Activated CD8-positive, alpha-beta T cell treated with anti-CD3 and anti-CD28 coated beads, Interleukin-2, amount 10 ng/mL, durations not matched to agents 7 days and 5 days (primary cell): ENCODE results near the gene TBC1D5. TPM values are rescaled to one million over a fixed set of nuclear protein-coding genes. Genes with fewer than 3 reads are reported as not detected.

Experiments used
- ATAC-seq: fragments of 150-1000 bp; cut with Tn5 transposase; one replicate; pipeline ENCODE4 v1.10.0; 2021; ENCODE audit warnings: moderate library complexity
- CTCF ChIA-PET: fragments of 350-600 bp; sonication (Branson Sonifier 250); formaldehyde crosslinking; loops from one replicate; lab custom pipeline; 2021; ENCODE audit warnings: antibody characterized with exemption; lab: Charles Lee
- POLR2A ChIA-PET: fragments of 350-600 bp; sonication (Branson Sonifier 250); formaldehyde crosslinking; loops from one replicate; lab custom pipeline; 2021; ENCODE audit warnings: antibody characterized with exemption; lab: Charles Lee
- DNase-seq: peaks from one replicate; pipeline ENCODE4 v3.0.0-alpha.2; 2020
- H3K27ac Mint-ChIP-seq: one replicate; pipeline ENCODE4 v1.8.0; 2021; ENCODE audit warnings: mild to moderate bottlenecking, mixed read lengths
- H3K27me3 Mint-ChIP-seq: one replicate; pipeline ENCODE4 v1.8.0; 2021; ENCODE audit warnings: low read depth, mixed read lengths
- H3K36me3 Mint-ChIP-seq: one replicate; pipeline ENCODE4 v1.8.0; 2021; ENCODE audit warnings: low read depth, mixed read lengths
- H3K4me1 Mint-ChIP-seq: one replicate; pipeline ENCODE4 v1.8.0; 2021; ENCODE audit warnings: low read depth, mixed read lengths
- H3K4me3 Mint-ChIP-seq: one replicate; pipeline ENCODE4 v1.8.0; 2021; ENCODE audit warnings: mild to moderate bottlenecking, mixed read lengths
- H3K9me3 Mint-ChIP-seq: one replicate; pipeline ENCODE4 v1.8.0; 2022; ENCODE audit warnings: mixed read lengths; ENCODE audit not compliant: insufficient read depth
- total RNA-seq, 2 experiments: library from RNA; stranded (reverse); gene quantifications; one replicate each; pipeline ENCODE4 v1.2.3, GENCODE V29; 2021

TBC1D5 gene
- total RNA-seq, 2 experiments from 2014 or later: 51.2 to 52.8 TPM

DNA sequence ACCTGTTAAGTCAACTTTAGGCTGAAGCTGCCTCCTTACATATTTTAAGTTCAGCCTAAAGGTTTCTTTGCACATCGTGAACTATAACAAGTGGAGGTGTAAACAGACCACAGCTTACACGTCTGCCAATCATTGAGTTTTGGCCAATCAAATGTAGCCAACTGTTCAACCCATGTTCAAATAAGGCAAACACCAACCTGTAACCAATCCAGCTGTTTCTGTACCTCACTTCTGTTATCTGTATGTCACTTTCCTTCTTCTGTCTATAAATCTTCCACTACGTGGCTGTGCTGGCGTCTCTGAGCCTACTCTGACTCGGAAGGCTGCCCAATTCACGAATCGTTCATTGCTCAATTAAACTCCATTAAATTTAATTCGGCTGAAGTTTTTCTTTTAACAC lies 356.0 kb downstream of the TBC1D5 start:
- DNase-seq (no peak), ATAC-seq (no peak)
- H3K9me3 Mint-ChIP-seq: no peaks in the 10 kb centered on the region
- ChIA-PET CTCF (no interaction called here), POLR2A (interaction anchor here (0.6 kb wide), 1 partner anchor 1670 kb away, joined by 4 read pairs; no protein-coding TSS in a partner anchor)
- H3K4me1 Mint-ChIP-seq: no peaks in the 10 kb centered on the region
- H3K27ac Mint-ChIP-seq: no peak overlapping the region
- H3K4me3 Mint-ChIP-seq: no peak overlapping the region
- H3K27me3 Mint-ChIP-seq: no peaks in the 10 kb centered on the region
- peaks cover 15% of the 10 kb centered on the region for H3K36me3 Mint-ChIP-seq

DNA sequence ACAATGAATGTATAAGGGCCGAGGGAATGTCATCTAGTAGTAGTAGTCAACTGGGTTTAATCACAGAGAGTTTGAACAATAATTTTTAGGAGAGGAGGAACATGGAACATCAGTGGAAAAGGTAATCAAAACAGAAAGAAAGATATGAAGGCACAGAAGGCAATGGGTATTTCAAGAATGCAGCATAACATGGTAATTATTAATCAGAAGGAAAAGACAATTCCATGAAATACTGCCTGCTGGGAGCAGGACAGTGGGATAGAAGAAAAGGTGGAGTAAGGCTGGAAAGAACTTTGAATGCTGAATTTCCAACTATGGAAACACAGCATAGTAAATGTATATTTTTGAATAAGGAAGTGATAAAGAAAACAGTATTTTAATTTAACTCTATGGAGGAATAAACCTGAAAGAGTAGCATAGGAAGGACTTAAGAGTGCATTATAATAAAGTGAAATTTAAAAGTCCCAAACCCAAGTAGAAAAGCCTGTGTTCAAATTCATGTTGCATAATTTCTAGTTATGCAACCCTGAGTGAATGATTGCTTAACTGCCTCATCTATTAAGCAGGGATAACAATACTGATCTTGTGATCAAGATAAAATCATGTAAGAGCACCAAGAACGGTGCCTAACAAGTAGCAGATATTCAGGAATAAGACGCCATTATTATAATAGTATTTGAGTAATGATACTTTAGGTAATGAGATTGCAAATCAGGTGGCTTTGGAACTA lies 357.7 kb downstream of the TBC1D5 start:
- ChIA-PET POLR2A (no interaction called here), CTCF (no interaction called here)
- H3K36me3 Mint-ChIP-seq: peaks cover 8% of the 10 kb centered on the region
- DNase-seq: no peak
- H3K27ac Mint-ChIP-seq: no peak overlapping the region
- H3K9me3 Mint-ChIP-seq: no peaks in the 10 kb centered on the region
- no peak for ATAC-seq
- no peaks in the 10 kb centered on the region for H3K27me3 Mint-ChIP-seq
- H3K4me3 Mint-ChIP-seq: no peak overlapping the region
- H3K4me1 Mint-ChIP-seq: no peaks in the 10 kb centered on the region

DNA sequence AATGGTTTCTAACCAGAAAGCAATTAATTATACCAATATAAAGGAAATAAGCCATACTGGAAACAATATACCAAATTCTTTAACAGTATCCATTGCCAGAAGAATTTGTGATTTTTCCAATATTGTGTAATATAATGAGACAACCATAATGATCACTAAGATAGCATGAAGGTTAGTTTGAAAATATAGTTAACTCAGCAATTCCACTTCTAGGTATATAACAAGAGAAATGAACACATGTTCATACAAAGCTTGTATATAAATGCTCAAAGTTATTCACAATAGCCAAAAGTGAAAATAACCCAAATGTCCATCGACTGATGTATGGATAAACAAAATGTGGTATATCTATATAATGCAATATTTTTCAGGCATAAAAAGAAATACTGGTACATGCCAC lies 369.1 kb downstream of the TBC1D5 start:
- Mint-ChIP-seq H3K4me1 (no peaks in the 10 kb centered on the region), H3K27me3 (no peaks in the 10 kb centered on the region), H3K36me3 (peaks cover 2% of the 10 kb centered on the region), H3K4me3 (no peak overlapping the region), H3K27ac (no peak overlapping the region), H3K9me3 (no peaks in the 10 kb centered on the region)
- POLR2A ChIA-PET: no interaction called here
- DNase-seq (no peak), ATAC-seq (no peak)
- CTCF ChIA-PET: no interaction called here

DNA sequence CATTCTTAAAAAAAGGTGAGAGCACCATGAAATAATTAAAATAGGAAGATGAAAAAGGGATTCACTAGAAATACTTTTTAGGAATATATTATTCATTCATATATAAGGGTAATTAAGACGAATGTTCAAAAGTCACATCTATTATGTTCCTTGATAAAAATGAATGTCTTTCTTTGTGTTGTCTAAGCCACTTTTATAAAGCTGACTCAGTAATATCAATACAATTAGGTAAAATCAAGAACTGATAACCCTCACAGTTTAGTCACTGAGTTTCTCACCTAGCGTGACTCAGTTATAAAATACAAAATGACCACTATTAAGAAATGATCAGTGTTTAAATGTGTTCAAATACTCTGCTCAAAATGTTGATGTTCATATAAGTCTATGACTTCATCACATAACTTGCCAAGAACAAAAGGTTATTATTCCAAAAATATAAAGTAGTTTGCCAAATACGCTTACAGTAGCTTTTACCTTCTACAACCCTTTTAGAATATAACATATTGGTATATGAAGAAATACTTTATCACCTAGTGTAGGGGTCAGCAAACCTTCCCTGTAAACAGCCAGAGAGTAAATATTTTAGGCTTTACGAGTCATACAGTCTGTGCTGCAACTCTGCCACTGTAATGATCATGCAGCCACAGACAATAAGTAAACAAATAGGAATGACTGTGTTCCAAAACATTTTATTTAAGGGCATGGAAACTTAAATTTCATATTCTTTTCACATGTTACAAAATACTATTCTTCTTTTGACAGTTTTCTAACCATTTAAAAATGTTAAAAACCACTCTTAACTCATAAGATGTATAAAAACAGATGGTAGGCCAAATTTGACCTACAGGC lies 369.8 kb downstream of the TBC1D5 start:
- ChIA-PET CTCF (no interaction called here), POLR2A (no interaction called here)
- ATAC-seq (no peak), DNase-seq (no peak)
- Mint-ChIP-seq H3K27me3 (no peaks in the 10 kb centered on the region), H3K9me3 (no peaks in the 10 kb centered on the region), H3K4me1 (no peaks in the 10 kb centered on the region), H3K27ac (no peak overlapping the region), H3K4me3 (no peak overlapping the region), H3K36me3 (peaks cover 2% of the 10 kb centered on the region)

DNA sequence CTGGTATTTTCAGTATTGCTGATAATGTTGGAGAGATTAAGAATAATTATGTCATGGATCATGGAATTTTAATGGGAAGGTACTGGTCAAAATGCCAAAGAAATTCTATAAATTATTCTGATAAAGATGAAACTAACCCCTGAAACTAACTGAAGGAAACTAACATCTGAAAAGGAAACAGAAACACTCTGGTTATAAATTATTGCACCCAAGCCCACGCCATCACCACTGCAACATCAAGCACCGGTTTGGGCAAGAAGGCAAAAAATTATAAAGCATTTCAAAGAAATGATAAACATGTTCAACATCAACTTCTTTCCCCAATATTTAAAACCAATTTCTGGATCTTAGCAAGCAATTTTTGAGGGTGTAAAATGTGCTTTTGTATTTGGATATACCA lies 372.5 kb downstream of the TBC1D5 start:
- H3K27me3 Mint-ChIP-seq: no peaks in the 10 kb centered on the region
- no peak overlapping the region for H3K4me3 Mint-ChIP-seq
- no peaks in the 10 kb centered on the region for H3K9me3 Mint-ChIP-seq
- POLR2A ChIA-PET: no interaction called here
- no peak for ATAC-seq
- no peaks in the 10 kb centered on the region for H3K4me1 Mint-ChIP-seq
- H3K27ac Mint-ChIP-seq: no peak overlapping the region
- peaks cover 2% of the 10 kb centered on the region for H3K36me3 Mint-ChIP-seq
- CTCF ChIA-PET: no interaction called here
- no peak for DNase-seq

DNA sequence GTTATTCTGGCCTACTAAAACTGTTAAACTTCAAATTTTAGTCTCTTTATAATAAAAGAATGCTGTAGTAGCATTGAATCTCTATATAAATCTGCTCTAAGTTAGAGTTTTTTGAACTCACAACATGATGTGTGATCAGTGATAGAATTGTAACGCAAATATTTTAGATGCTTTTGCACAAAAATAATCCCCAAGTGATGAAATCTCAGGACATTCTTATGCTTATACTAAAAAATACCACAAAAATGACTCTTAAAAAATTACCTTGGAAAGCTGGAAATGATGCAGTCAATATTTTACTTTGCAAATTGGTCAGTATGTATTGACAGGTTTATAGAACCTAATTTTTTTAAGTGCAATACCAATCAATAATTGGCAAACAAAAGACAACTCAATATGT lies 375.3 kb downstream of the TBC1D5 start:
- Mint-ChIP-seq H3K4me1 (no peaks in the 10 kb centered on the region), H3K36me3 (peaks cover 2% of the 10 kb centered on the region), H3K9me3 (no peaks in the 10 kb centered on the region), H3K27me3 (no peaks in the 10 kb centered on the region), H3K4me3 (no peak overlapping the region), H3K27ac (no peak overlapping the region)
- DNase-seq (no peak), ATAC-seq (no peak)
- ChIA-PET CTCF (no interaction called here), POLR2A (no interaction called here)

DNA sequence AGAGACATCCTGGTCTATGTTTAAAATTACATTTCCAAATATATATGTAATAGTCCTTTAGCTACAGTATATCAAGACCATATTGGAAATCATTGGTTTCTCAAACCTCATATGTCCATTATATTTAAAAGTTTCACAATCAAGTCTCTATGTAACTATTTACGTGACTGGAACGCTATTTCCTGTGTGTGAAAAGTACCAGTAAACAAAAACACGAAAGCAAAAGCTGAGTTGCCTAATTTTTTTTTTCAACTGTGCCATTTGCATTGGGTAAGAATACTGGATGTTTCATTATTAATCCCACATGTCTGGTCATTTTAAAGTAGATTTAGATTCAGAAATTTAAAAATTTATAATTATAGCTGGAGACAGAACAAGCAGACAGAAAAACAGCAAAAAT lies 381.4 kb downstream of the TBC1D5 start:
- H3K9me3 Mint-ChIP-seq: no peaks in the 10 kb centered on the region
- CTCF ChIA-PET: no interaction called here

DNA sequence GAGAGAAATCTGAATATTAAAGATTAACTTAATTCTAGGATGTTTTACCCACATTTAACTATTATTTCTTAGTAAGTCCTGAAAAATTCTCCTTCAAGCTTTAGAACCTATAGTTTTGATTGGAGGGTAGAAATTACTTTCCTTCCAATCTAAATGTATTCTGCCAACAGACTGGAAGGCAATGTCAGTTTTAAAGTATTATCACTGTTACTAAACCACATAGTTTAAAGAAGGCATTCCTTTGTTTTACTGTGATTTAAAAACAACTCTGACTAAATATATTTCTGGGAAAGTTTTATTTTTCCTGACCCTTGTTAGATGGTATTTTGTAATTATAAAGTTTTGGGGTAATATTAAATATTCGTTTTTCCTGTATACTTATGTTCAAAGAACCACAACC lies 382.5 kb downstream of the TBC1D5 start:
- no peak overlapping the region for H3K4me3 Mint-ChIP-seq
- H3K36me3 Mint-ChIP-seq: no peaks in the 10 kb centered on the region
- no peaks in the 10 kb centered on the region for H3K4me1 Mint-ChIP-seq
- POLR2A ChIA-PET: no interaction called here
- ATAC-seq (no peak), DNase-seq (no peak)
- H3K9me3 Mint-ChIP-seq: no peaks in the 10 kb centered on the region
- H3K27ac Mint-ChIP-seq: no peak overlapping the region
- CTCF ChIA-PET: no interaction called here
- no peaks in the 10 kb centered on the region for H3K27me3 Mint-ChIP-seq

More for the DNA sequence above, 381.4 kb downstream of the TBC1D5 start:
- Mint-ChIP-seq H3K36me3 (no peaks in the 10 kb centered on the region), H3K4me3 (no peak overlapping the region), H3K4me1 (no peaks in the 10 kb centered on the region), H3K27ac (no peak overlapping the region), H3K27me3 (no peaks in the 10 kb centered on the region)
- ATAC-seq: no peak
- no peak for DNase-seq
- POLR2A ChIA-PET: no interaction called here

DNA sequence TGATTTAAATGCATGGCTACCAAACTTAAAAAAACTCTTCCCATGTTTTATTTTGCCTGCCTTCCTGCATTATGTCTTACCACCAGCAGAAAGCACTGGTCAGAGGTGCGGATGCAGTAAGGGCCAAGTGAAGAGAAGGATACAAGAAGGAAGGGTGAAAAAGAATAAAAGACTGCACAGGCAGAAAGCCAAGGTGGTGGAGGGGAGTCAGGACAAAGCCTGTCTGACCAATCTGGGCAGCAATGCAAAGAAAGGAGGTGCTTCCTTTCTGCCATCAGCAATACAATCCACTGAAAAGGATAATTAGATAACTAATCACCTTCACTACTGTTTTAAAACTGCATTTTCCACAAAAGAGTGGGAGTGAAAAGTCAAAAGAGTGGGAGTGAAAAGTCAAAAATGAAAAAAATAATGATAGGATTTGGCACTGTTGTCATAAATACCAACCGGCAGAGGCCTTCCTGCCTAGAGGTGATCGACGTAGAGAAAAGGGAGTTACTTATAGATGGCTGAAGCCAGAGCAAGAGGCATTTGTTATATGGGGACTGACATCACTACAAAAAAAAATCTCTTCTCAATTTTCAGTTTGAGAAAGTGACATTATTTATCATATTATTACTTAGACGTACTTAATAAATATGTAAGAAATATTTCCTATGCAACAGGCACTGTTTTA lies 385.3 kb downstream of the TBC1D5 start:
- Mint-ChIP-seq H3K27ac (no peak overlapping the region), H3K9me3 (no peaks in the 10 kb centered on the region), H3K27me3 (no peaks in the 10 kb centered on the region), H3K36me3 (no peaks in the 10 kb centered on the region), H3K4me1 (no peaks in the 10 kb centered on the region), H3K4me3 (no peak overlapping the region)
- ChIA-PET POLR2A (no interaction called here), CTCF (no interaction called here)
- no peak for DNase-seq
- ATAC-seq: no peak

DNA sequence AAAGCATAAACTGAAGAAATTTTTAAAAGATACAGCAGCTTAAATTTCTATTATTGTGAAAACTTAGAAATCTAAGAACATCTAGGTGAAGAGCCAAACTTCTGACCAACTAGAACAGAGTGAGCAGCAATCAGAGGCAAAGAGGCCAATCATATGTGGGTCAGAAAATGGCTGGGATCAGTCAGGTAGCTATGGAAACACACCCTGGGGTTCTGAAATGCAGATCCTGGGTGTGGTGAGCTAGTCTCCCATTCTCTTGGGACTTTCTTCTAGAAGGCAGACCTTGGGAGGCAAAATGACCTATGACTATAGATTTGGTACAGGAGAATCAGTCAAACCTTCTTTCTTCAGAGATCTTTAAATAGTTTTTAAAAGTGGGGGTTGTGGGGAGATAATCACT lies 385.8 kb downstream of the TBC1D5 start:
- Mint-ChIP-seq H3K4me3 (no peak overlapping the region), H3K36me3 (no peaks in the 10 kb centered on the region), H3K9me3 (no peaks in the 10 kb centered on the region), H3K27me3 (no peaks in the 10 kb centered on the region), H3K4me1 (no peaks in the 10 kb centered on the region), H3K27ac (no peak overlapping the region)
- DNase-seq (no peak), ATAC-seq (no peak)
- ChIA-PET POLR2A (interaction anchor here (0.9 kb wide), 1 partner anchor 9 kb away, joined by 3 read pairs; no protein-coding TSS in a partner anchor), CTCF (interaction anchor here (0.6 to 1.1 kb wide), 2 partner anchors 57 to 612 kb away, joined by 3 read pairs; no protein-coding TSS in a partner anchor)

DNA sequence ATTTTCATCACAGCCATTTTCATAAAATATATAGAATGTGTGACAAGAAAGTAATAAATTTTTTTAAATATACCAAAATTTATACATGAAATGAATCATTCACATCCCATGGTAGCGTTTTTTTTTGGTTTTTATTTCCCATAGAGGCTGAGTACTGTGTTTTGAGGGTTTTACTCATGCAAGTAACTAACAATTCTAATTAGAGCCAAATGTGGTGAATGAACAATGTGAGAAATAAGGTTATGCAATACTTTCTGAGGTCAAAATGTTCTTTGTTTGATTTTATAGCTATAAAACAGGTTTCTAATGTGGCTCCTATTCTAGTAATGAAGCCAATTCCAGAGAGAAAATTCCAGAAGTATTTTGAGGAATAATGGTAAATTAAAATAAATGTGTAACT lies 386.8 kb downstream of the TBC1D5 start:
- DNase-seq (no peak), ATAC-seq (no peak)
- no peak overlapping the region for H3K4me3 Mint-ChIP-seq
- H3K9me3 Mint-ChIP-seq: no peaks in the 10 kb centered on the region
- H3K36me3 Mint-ChIP-seq: peaks cover 2% of the 10 kb centered on the region
- H3K27ac Mint-ChIP-seq: no peak overlapping the region
- POLR2A ChIA-PET: interaction anchor here (0.9 kb wide), 1 partner anchor 10 kb away, joined by 3 read pairs; no protein-coding TSS in a partner anchor
- CTCF ChIA-PET: interaction anchor here (1.1 kb wide), 1 partner anchor 58 kb away, joined by 3 read pairs; no protein-coding TSS in a partner anchor
- H3K4me1 Mint-ChIP-seq: no peaks in the 10 kb centered on the region
- H3K27me3 Mint-ChIP-seq: no peaks in the 10 kb centered on the region

DNA sequence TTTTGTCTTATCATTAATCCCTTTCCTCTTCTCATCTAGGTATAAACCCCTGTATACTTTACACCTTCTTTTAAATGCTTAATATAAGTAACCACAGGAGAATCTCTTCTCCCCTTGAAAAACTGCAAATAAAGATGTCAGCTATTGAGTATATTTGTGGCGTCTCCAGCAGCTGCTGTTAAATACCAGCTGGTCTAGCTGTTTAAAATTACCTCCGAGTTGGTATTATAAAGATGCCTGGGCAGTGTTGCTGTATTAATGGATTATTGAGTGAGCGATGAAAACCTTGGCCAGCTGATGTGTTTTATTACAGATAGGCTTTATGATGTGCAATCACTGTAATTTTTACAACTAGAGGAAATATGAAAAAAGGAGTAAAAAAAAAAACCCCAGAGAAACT lies 388.1 kb downstream of the TBC1D5 start:
- POLR2A ChIA-PET: no interaction called here
- no peak for ATAC-seq
- no peak for DNase-seq
- H3K9me3 Mint-ChIP-seq: no peaks in the 10 kb centered on the region
- peaks cover 2% of the 10 kb centered on the region for H3K36me3 Mint-ChIP-seq
- no peak overlapping the region for H3K27ac Mint-ChIP-seq
- H3K4me1 Mint-ChIP-seq: no peaks in the 10 kb centered on the region
- no peaks in the 10 kb centered on the region for H3K27me3 Mint-ChIP-seq
- H3K4me3 Mint-ChIP-seq: no peak overlapping the region
- CTCF ChIA-PET: no interaction called here
